HG02885 (cell line): ENCODE measurements around the gene OR4N5.

Experiments used
- ATAC-seq: cut with Tn5 transposase; IDR thresholded peaks from one replicate; pipeline ENCODE4 v1.9.1; 2021; ENCODE audit warnings: mild to moderate bottlenecking; ENCODE audit not compliant: unreplicated experiment, poor library complexity

The OR4N5 gene

GRCh38 chr14:20194101-20194500 lies 55.5 kb downstream of the OR4N5 start:
- ATAC-seq = no peak
